Neural cell (in vitro differentiated cells): ENCODE results near the gene RNF8.

Experiments used
- CTCF ChIP-seq: fragments of 450-650 bp; IDR thresholded peaks from 2 replicates; pipeline ENCODE4 v1.5.1; 2014; ENCODE audit warnings: antibody characterized with exemption, mild to moderate bottlenecking, moderate library complexity; ENCODE audit not compliant: poor library complexity, severe bottlenecking
- EP300 ChIP-seq: fragments of 450-650 bp; conservative IDR thresholded peaks from 2 replicates; pipeline ENCODE4 v1.6.1; 2014; ENCODE audit warnings: antibody characterized with exemption, mild to moderate bottlenecking, moderate library complexity; ENCODE audit not compliant: poor library complexity, severe bottlenecking
- EZH2 ChIP-seq: fragments of 200-600, 300-800 bp; shearing (Covaris generic), sonication (generic); IDR thresholded peaks from 2 replicates; pipeline ENCODE4 v1.6.1; 2014; ENCODE audit warnings: antibody characterized with exemption, low read length, borderline replicate concordance, mild to moderate bottlenecking; ENCODE audit not compliant: insufficient read depth, poor library complexity, severe bottlenecking
- MXI1 ChIP-seq: fragments of 450-650 bp; conservative IDR thresholded peaks from 2 replicates; pipeline ENCODE4 v1.6.1; 2014; ENCODE audit warnings: antibody characterized with exemption, mild to moderate bottlenecking; ENCODE audit not compliant: poor library complexity, severe bottlenecking
- POLR2AphosphoS5 ChIP-seq: IDR thresholded peaks from 2 replicates; pipeline ENCODE4 v1.6.1; 2012
- REST ChIP-seq: IDR thresholded peaks from 2 replicates; pipeline ENCODE4 v1.6.1; 2012; ENCODE audit warnings: borderline replicate concordance
- TAF1 ChIP-seq: IDR thresholded peaks from 2 replicates; pipeline ENCODE4 v1.6.1; 2012; ENCODE audit warnings: low read depth

- no peak for TF ChIP-seq CTCF
- TF ChIP-seq POLR2AphosphoS5: no peak
- TF ChIP-seq EP300: no peak
- TF ChIP-seq MXI1: no peak
- TF ChIP-seq EZH2: no peak
- no peak for TF ChIP-seq TAF1
- TF ChIP-seq REST: no peak
Measured at GRCh38 chr6:37441651-37442050, 87.9 kb downstream of the RNF8 start.
